ENCODE results near the gene PHLPP1.
"Not testable (repeated sequence)": the region's sequence is repeated elsewhere in the genome, so short reads cannot be mapped to it uniquely, and the experiment has no call there.

GRCh38 chr18:62740650-62741049 lies 25.3 kb downstream of the PHLPP1 start:
- TF ChIP-seq CTCF, POLR2A, POLR2AphosphoS5 (IDR thresholded peaks at IDR 0.05): not testable (repeated sequence)
